ENCODE data around the gene C22orf39.
A peak's percentile ranks its signal among the peaks of the same experiment; 100 is the strongest.
"Not testable (repeated sequence)": the region's sequence is repeated elsewhere in the genome, so short reads cannot be mapped to it uniquely, and the experiment has no call there.

The C22orf39 gene

GRCh38 chr22:19450363-19451175 lies 3.1 kb upstream of the C22orf39 start:
- DNase-seq: no peak

- DNase-seq: no peak
Measured at GRCh38 chr22:19449422-19449767, 1.9 kb upstream of the C22orf39 start.

- DNase-seq: no peak
Measured at GRCh38 chr22:19448739-19449421, 1.4 kb upstream of the C22orf39 start.

- DNase-seq: no peak
Measured at GRCh38 chr22:19448076-19448607, 631 bp upstream of the C22orf39 start.

- DNase-seq: no peak
Measured at GRCh38 chr22:19446603-19447329, 745 bp downstream of the C22orf39 start.

GRCh38 chr22:19445279-19445982 lies 2.1 kb downstream of the C22orf39 start:
- not testable (repeated sequence) for DNase-seq

GRCh38 chr22:19443544-19444211 lies 3.8 kb downstream of the C22orf39 start:
- no peak for DNase-seq

GRCh38 chr22:19442166-19442565 lies 5.3 kb downstream of the C22orf39 start:
- DNase-seq: no peak

- no peak for DNase-seq
Measured at GRCh38 chr22:19440411-19441195, 6.9 kb downstream of the C22orf39 start.

- DNase-seq: no peak
Measured at GRCh38 chr22:19438298-19438697, 9.2 kb downstream of the C22orf39 start.

GRCh38 chr22:19436444-19437161 lies 10.9 kb downstream of the C22orf39 start:
- not testable (repeated sequence) for DNase-seq

GRCh38 chr22:19434829-19435580 lies 12.5 kb downstream of the C22orf39 start:
- no peak for DNase-seq

GRCh38 chr22:19434401-19434800 lies 13.1 kb downstream of the C22orf39 start:
- no peak for DNase-seq

- peak; percentile 90 for DNase-seq
Measured at GRCh38 chr22:19432133-19432851, 15.2 kb downstream of the C22orf39 start, which contains the start of gene MRPL40. Gene MRPL40 (plus strand): TSS chr22:19432545. CDS start chr22:19432555, 10 bp downstream.

GRCh38 chr22:19431649-19432132 lies 15.8 kb downstream of the C22orf39 start, which contains the start of gene HIRA:
Gene HIRA (minus strand): TSS chr22:19431733. CDS start chr22:19431476, 257 bp downstream.
- peak; percentile 82 for DNase-seq

- no peak for DNase-seq
Measured at GRCh38 chr22:19430890-19431541, 16.5 kb downstream of the C22orf39 start.

GRCh38 chr22:19429950-19430889 lies 17.3 kb downstream of the C22orf39 start:
- peak; percentile 36 for DNase-seq

Data from CD4-positive, alpha-beta T cell treated with Interleukin-4 for 4 hours (primary cell).